ENCODE results near the gene KIAA0232.
A peak's percentile ranks its signal among the peaks of the same experiment; 100 is the strongest.
"Not testable (repeated sequence)": the region's sequence is repeated elsewhere in the genome, so short reads cannot be mapped to it uniquely, and the experiment has no call there.

Gene KIAA0232

GRCh38 chr4:6776920-6777635 lies 5.4 kb upstream of the KIAA0232 start:
- no peak for DNase-seq

- DNase-seq, result no peak
Measured at GRCh38 chr4:6777636-6778281, 4.8 kb upstream of the KIAA0232 start.

GRCh38 chr4:6778435-6778834 lies 4.1 kb upstream of the KIAA0232 start:
- DNase-seq, result no peak

DNA sequence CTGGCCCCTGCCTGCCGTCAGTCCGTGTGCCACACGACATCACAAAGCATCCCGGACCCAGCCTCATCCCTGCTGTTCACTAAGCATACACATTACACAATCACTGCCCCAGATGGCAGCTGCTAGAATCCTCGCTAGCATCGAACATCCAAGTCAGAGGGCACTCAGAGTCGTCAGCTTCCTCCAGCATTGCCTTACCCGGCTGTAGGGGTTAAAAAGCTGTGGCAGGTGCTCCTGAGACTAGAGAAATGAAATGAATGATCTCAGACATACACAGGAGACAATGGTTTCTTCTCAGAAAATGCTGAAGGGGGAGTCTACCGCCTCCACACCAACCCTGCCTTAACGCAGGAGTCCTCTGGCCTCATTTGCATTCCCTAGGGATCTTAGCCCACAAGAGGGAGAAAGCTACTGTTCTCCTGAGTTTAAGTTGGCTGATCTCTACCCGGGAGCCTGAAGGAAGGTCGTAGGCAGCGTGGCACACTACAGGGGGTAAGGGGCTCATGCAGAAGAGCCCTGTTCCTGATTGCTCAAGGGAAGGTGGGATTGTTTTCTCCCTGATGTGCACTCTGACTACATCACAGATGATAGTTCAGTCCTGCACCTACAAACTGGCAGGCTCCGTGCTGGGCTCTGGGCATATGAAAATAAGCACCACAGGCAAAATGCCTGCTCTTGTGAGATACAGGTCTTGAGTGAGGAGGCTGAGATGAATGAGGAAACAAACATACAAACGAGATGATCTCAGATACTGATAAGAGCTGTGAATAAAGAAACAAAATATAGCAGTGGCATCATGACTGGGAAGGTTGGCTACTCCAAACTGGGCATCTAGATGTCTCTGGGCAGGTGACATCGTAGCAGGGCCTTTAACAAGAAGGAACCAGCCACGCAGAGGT lies 2.6 kb upstream of the KIAA0232 start:
- peak; percentile 40 for DNase-seq

GRCh38 chr4:6781113-6781512 lies 1.4 kb upstream of the KIAA0232 start:
- DNase-seq, result no peak

DNA sequence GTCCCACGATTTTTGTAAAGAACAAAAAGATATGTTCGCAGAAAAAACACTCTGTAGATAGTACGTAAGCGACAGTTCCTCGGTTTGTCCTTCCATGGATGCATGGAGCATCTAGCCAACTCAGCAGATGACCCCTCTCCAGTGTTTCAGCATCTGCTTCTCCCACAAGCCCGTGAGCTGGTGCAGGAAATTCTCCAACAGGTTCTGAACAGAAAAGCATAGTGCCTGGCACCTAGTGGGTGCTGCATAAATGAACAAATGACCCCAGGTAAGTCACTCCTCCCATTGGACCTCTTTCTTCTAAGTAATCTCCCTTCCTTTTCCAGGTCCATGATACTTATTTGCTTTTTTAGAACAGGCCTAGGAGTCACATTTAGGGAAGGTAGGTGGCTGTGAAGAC lies 966 bp upstream of the KIAA0232 start:
- no peak for DNase-seq

DNA sequence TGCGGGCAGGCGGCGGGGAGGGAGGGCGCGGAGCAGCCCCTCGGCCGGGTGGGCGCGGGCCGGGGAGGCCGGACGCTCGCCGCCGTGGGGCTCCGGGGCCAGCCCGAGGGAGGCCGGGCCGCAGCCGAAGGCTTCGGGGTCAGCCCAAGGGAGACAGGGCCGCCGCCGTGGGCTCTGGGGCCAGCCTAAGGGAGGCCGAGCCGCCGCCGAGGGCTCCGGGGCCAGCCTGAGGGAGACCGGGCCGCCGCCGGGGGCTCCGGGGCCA lies 251 bp downstream of the KIAA0232 start:
- no peak for DNase-seq

- peak; percentile 72 for DNase-seq
Measured at GRCh38 chr4:6783111-6783981, 819 bp downstream of the KIAA0232 start.

DNA sequence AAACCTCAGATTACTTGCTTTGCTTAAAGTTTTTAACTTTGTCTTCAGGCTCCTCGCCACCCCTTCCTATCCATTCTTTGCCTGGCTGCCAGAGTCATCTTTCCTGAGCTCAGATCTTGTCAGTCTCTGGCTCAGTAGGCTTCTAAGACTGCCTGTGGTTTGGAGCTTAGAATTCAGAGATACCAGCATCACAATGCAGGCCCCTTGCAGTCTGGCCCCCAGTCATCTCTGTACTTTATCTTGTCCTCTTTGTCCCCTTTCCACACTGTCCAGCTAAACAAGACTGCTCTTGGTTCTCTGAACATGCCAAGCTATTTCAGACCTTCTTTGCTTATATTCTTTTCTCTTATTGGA lies 3.0 kb downstream of the KIAA0232 start:
- DNase-seq, result no peak

GRCh38 chr4:6788123-6788522 lies 5.6 kb downstream of the KIAA0232 start:
- no peak for DNase-seq

- not testable (repeated sequence) for DNase-seq
Measured at GRCh38 chr4:6791245-6791644, 8.7 kb downstream of the KIAA0232 start.

DNA sequence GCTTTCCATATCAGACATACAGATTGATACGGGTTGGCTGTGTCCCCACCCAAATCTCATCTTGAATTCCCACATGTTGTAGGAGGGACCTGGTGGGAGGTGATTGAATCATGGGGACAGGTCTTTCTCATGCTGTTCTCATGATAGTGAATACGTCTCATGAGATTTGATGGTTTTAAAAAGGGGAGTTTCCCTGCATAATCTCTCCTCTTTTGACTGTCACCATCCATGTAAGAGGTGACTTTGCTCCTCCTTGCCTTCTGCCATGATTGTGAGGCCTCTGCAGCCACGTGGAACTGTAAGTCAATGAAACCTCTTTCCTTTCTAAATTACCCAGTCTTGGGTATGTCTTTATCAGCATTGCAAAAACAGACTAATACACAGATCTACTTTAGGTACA lies 9.3 kb downstream of the KIAA0232 start:
- not testable (repeated sequence) for DNase-seq

GRCh38 chr4:6794189-6794588 lies 11.7 kb downstream of the KIAA0232 start:
- no peak for DNase-seq

DNA sequence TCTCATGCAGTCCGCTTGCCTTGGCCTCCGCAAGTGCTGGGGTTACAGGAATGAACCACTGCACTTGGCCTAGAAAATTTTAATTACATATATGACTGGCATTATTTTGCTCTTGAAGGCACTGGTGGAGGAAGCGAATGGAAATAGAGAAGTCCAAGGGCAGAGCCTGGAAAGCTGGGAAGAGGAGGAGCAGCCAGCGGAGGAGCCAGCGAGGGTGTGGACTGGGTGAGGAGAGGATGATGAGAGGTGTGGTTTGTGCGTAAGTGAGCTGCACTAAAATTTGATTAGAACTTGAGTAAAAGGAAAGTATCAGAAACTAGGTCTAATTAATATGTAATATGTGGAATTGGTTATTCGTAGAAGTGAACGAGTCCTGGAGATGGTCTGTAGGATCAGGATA lies 13.3 kb downstream of the KIAA0232 start:
- DNase-seq, result no peak

DNA sequence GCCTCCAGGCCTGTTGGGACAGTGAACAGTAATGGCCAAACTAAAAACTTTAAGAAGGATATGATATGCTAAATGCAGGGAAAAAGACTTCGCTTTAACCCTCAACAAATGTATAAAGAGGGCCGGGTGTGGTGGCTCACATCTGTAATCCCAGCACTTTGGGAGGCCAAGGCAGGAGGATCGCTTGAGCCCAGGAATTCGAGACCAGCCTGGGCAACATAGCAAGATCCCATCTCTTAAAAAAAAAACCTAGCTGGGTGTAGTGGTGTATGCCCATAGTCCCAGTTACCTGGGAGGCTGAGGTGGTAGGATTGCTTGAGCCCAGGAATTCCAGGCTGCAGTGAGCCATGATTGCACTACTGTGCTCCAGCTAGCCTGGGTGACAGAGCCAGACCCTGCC lies 14.8 kb downstream of the KIAA0232 start:
- not testable (repeated sequence) for DNase-seq

GRCh38 chr4:6799091-6799490 lies 16.6 kb downstream of the KIAA0232 start:
- no peak for DNase-seq

DNA sequence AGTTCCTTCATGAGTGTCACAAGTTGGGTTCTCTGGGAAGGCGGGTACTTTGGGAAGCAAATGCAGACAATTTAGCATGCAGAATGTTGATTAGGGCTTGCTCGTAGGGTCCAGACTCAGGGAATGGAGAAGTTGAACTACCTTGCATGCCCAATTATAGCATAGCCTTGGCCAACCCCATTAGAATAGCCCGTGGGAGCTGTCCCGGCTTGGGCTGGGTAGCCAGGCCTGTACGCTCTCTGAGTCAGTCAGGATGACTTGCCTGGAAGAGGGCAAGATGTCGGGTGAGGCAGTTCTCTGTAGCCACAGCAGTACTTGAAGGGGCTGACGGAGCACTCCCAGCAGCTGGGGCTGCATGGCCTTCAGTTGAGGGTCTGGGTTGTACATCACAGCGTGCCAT lies 19.5 kb downstream of the KIAA0232 start:
- no peak for DNase-seq

GRCh38 chr4:6802626-6803025 lies 20.1 kb downstream of the KIAA0232 start:
- no peak for DNase-seq

DNA sequence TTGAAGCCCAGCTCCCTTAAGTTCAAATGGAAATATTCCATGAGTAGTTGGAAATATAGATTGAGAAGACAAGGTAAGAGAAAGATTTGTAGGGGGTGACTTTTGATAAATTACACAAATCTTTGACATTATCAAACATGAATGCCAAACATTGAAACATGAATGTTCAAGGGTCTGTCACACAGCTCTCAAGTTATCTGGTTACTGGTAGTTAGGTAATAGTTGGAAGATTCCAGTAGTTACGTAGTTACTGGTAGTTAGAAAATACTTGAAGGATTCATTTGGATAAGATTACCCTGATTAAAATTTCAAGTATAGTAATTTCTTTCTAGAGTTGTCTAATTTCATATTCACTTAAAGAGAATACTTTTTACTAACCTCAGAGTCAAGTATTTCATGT lies 20.7 kb downstream of the KIAA0232 start:
- DNase-seq, result no peak

- no peak for DNase-seq
Measured at GRCh38 chr4:6804082-6804752, 21.7 kb downstream of the KIAA0232 start.

DNA sequence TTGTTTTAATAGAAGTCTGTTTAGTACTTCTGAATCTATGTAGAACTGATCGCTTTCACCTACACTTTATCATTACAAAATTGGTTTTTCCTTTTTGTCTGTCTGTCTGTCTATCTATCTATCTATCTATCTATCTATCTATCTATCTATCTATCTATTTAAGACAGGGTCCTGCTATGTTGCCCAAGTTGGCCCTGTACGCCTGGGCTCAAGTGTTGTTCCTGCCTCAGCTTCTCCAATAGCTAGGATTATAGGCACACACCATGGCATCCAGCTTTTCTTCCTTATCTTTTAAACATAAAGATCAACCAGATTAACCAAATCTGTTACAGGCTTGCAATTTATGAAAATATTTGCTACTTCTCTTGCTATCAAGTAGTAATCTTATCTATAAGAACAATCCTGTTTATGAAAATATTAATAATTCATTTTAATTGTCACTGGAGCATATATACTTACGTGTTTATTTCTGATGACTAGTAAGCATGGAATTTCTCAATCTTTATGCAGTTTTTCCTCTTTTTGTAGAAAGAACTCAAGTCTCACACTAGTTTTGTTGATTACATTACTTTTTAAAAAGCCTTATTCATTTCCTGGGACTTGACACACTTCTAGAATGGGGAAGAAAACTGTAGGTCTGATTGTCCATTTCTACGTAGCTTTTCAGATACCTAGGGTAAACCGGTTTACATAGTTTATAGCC lies 24.5 kb downstream of the KIAA0232 start:
- DNase-seq, result no peak

- no peak for DNase-seq
Measured at GRCh38 chr4:6808259-6808658, 25.7 kb downstream of the KIAA0232 start.

Measured in NCI-H510A (cell line).